ENCODE results near the gene XRCC5.

DNA sequence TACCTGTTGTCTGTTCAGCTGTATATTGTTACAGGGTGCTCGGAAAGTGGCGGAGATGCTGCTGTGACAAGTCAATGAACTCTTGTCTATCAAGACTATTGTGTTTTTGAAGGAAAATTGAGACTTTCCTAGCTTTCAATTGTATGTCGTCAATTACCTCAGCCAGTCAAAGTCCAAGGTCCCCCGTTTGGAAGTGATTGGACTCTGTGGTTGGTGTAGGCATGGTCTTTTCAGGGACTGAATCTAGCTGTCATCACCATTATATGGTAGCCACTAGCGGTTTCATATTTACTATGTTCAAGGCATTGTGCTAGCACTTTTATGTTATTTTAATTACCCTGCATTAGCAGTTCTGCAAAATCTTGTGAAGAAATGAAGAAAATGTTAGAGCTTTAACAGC is 54.9 kb downstream of the XRCC5 start:
- TF ChIP-seq POLR2A (IDR thresholded peaks at IDR 0.05; ENCODE audit: low read depth, low read length) (no peak), PAX5 (IDR thresholded peaks at IDR 0.05; ENCODE audit: insufficient read depth, low read length, severe bottlenecking) (no peak), POLR2AphosphoS5 (IDR thresholded peaks at IDR 0.05; ENCODE audit: low read depth, low read length) (no peak)

Measured in GM12891 (cell line).